ENCODE results near the gene TVP23A.
"Not testable (repeated sequence)": the region's sequence is repeated elsewhere in the genome, so short reads cannot be mapped to it uniquely, and the experiment has no call there.

Gene TVP23A

DNA sequence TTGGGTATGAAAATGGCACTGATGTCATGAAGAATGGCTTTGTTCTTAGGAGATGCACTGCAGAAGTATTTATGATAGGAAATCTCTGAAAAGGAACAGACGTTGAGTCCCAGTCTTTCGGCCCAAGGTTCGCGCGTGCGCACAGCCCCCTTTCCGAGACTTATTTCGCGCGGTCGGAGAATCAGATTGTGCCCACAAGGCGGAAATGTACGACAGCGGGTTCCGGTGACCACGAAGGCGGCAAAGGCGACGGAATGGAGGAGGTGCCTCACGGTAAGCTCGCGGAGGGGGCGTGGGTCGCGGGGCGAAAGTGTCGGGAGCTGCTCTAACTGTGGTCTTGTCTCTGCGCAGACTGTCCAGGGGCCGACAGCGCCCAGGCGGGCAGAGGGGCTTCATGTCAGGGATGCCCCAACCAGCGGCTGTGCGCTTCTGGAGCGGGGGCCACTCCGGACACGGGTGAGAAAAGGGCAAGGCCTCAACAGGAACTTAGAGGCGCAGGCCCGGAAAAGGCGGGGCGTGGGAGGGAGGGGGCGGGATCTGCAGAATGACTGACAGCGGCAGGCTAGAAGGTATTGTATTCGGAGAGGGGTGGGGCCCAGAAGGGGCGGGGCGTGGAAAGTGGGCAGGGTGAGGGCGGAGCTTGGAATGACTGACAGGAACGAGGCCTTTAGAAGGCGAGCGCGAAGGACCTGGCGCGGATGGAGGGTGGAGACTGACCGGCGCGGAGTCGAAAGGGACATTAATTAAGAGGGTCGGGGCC is 74.8 kb downstream of the TVP23A start, which contains the start of gene NUBP1:
Gene NUBP1, plus strand, starts transcription at position 233 of the 760 bp plus-strand sequence. Its CDS starts 22 bp downstream, at position 255.
- peak; percentile 100 for DNase-seq

GRCh38 chr16:10743227-10743609 is 75.4 kb downstream of the TVP23A start:
- no peak for DNase-seq

DNA sequence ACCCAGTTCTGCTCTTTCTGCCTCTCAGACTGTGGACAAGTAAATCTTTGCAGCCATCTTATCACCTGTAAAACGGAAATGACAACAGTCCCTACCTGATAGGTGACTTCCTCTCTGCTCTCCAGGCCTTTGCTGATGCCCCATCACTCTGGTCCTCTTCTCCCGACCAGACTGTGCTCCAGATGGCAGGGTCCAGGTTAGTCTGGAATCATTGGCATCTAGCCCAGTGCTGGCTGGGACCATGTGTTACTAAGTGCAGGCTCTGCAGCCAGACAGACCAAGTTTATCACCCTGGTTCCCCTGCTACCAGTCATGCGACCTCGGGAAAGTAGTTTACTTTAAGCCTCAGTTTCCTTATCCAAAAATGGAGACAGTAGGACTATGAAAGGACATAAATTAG is 76.8 kb downstream of the TVP23A start:
- no peak for DNase-seq

DNA sequence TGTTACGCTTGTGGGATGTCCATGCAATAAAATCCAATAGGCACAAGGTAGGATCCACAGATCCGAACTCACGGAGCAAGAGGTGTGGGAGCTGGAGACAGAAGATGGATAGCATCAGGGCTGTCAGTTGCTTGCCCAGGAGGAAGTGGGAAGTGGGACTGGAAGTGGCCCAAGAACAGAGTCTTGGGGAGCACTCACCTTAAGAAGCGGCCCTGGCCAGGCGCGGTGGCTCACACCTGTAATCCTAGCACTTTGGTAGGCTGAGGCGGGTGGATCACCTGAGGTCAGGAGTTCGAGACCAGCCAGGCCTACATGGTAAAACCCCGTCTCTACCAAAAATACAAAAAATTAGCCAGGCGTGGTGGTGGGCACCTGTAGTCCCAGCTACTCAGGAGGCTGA is 77.3 kb downstream of the TVP23A start:
- DNase-seq: not testable (repeated sequence)

DNA sequence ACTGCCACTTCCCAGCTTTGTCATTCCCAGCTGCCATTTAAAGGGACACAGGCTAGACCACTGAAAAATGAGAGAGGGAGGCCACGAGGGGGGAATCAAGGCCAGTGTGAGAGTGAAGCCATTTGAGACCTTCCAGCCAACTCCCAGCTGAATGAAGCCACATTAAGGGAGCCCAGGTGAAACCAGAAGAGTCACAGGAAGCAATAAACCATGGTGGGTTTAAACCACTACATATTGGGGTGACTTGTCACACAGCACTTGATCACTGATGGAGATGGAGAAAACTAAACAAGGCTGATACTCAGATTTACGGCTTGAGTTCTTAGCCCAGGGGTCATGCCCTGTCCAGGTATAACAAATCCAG is 77.8 kb downstream of the TVP23A start:
- DNase-seq: no peak

DNA sequence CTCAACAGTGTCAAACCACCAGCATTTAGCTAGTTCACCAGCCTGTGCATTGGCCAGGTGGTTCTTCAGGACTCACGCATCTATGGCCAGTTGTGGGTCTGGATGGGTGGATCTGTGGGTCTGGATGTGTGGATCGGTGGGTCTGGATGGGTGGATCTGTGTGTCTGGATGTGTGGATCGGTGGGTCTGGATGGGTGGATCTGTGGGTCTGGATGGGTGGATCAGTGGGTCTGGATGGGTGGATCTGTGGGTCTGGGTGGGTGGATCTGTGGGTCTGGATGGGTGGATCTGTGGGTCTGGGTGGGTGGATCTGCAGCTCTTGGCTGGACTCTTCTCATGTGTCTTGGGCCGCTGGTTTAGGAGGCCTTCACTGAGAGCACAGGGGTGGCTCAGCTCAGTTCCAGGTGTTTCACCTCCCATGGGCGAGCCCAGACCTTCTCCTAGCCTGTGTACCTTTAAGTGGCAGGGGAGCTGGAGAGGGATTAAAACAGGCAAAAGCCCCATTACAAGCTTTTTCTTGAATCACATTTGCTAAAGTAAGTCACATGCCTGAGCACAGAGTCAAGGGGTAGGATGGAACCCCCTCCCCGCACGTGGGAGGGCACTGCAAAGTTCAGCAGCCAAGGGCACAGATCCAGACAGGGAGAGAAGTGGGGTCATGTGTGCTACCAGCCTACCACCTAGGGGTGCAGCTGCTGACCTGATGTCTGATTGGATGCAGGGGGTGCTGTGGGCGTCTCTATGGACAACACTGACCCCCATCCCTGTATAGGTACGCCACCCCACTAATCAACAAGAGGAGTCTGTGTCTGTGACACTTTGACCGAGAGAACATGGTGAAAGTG is 78.4 kb downstream of the TVP23A start:
- no peak for DNase-seq

- DNase-seq: no peak
Measured at GRCh38 chr16:10738231-10739077, 80.1 kb downstream of the TVP23A start.

- DNase-seq: peak; percentile 77
Measured at GRCh38 chr16:10737068-10737625, 81.4 kb downstream of the TVP23A start.

DNA sequence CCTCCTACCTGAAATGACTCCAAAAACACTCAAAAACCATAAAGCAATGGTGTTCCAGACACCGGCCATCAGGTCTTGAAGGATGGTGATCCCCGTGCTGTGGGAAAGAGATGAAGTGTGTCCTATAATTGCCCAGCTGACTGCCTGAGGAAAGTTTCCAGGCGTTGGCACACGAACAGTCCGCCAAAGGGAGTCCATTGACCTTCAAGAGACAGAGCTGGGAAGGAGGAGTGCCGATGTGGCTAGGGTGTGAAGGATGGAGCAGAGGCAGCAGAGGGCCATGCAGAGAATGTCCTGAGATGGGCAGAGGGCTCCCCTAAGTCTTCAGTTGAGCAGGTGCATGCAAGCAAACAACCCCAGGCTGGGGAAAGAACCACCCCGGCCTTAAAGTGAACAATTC is 86.8 kb downstream of the TVP23A start:
- no peak for DNase-seq

DNA sequence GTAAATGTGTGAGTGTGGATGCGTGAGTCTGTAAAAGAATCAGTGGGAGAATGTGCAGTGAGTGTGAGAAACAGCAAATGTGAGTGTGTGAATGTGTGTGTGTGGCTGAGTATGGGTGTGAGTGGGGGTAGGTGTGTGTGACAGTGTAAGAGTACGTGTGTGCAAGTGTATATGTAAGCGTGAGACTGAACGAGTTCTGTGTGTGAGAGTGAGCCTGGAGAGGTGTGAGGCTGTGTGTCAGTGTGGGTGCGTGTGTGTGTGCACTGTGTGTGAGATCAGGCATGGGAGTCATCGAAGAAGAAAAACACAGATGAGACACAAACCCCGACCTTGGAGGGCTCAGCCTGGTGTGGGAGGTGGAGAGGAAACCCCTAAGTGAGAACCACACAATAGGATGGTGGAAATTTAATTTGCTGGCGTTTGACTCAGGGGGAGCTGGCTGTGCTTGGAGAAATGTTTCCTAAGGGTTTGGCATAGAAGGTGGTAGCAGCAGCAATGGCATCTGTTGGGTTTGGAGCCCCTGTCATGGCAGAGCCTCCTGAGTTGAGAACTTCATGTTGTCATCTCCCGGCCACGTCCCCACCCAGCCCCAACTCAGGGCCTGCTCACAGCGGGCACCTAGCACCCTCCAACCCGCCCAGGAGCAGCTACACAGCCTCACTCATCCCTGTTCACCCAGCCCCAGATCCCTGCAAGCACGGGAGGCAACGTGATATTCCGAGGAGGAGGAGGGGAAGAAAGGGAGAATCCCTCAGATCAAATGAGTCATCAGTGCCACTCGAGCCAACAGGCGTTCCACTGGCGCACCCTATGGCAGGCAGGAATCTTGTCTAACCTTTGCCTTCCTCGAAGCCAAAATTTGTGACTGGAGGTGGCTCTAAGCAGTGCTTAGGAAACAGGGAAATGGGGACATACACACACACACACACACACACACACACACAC is 89.2 kb downstream of the TVP23A start:
- DNase-seq: no peak

- DNase-seq: peak; percentile 30
Measured at GRCh38 chr16:10728003-10728887, 90.3 kb downstream of the TVP23A start.

All from retina (tissue), 1 donor.